Vagina (tissue), 2 donors: ENCODE data around the gene CCDC12.

ENCODE experiments used
- POLR2A ChIP-seq, 2 donors: fragments of 450-650 bp; IDR thresholded peaks; one replicate each; pipeline ENCODE4 v1.6.1; 2017; ENCODE audit warnings: antibody characterized with exemption in 2 of 2, mild to moderate bottlenecking in 2 of 2, moderate library complexity in 2 of 2
- TF ChIP-seq, protein P1 (sequence below), 3 experiments: fragments of 450-650 bp in 2 of 3; fragments of 200-600 bp in 1 of 3; sonication (generic) in 1 of 3; IDR thresholded peaks; one replicate each; pipeline ENCODE4 v1.5.1; 2017 to 2019; ENCODE audit warnings: antibody characterized with exemption in 3 of 3, mild to moderate bottlenecking in 2 of 3, moderate library complexity in 2 of 3

DNA sequence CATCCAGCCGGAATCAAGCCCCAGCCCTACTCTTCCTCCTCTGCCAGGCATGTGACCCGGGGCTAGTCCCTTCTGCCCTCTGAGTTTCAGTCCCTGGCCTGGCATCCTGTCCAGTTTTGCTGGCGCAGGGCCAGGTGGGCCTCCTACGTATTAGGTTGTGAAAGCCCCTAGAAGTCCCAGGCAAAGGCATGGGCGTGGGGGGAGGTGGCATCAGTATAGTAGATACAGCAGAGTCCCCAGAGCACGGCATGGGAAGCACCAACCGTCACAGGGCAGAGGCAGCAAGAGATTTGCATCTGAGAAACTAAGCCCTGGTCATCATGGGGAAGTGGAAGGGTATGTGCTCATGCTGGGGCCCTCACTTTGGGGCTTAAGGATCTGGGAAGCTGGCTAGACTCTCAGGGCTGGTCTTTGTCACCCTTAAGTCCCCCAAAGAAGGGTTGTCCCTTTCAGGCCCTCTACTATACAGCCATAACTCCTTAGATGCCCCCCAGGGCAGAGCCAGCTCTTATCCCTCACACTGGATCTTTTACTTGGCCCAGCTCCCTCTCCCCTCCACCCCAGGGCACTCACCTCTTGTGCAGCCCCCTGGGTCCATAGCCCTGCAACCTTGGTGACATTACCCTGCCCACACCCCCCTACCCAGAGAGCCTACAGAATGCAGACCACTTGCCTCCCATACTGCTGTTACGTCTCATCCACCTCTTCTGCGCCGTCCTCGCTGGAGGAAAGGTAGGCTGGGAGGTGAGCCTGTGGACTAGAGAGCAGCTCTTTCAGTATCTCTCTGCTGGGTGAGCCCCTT, 14.2 kb upstream of the CCDC12 start:
- no peak for TF ChIP-seq POLR2A (IDR thresholded peaks at IDR 0.05)
- TF ChIP-seq, protein P1, sequence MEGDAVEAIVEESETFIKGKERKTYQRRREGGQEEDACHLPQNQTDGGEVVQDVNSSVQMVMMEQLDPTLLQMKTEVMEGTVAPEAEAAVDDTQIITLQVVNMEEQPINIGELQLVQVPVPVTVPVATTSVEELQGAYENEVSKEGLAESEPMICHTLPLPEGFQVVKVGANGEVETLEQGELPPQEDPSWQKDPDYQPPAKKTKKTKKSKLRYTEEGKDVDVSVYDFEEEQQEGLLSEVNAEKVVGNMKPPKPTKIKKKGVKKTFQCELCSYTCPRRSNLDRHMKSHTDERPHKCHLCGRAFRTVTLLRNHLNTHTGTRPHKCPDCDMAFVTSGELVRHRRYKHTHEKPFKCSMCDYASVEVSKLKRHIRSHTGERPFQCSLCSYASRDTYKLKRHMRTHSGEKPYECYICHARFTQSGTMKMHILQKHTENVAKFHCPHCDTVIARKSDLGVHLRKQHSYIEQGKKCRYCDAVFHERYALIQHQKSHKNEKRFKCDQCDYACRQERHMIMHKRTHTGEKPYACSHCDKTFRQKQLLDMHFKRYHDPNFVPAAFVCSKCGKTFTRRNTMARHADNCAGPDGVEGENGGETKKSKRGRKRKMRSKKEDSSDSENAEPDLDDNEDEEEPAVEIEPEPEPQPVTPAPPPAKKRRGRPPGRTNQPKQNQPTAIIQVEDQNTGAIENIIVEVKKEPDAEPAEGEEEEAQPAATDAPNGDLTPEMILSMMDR (IDR thresholded peaks at IDR 0.05), result no peak
